ENCODE measurements around the gene TTN. TPM values are rescaled to one million over a fixed set of nuclear protein-coding genes. Genes with fewer than 3 reads are reported as not detected.

TTN gene
- total RNA-seq, 1 experiment from 2014 or later: 0.05 TPM

- intact Hi-C loops (cut with micrococcal nuclease): no loop called here
- Histone ChIP-seq H3K9me2 (ENCODE audit: insufficient read depth) (no peaks in the 10 kb centered on the region), H3K4me3 (replicated peaks in 1 of 2; ENCODE audit: low read depth in 1 of 2, low read length in 2 of 2) (no peak overlapping the region), H3K27ac (ENCODE audit: low read depth, low read length) (no peak overlapping the region), H3K79me2 (ENCODE audit: insufficient read depth, low read length) (no peaks in the 10 kb centered on the region), H3K27me3 (ENCODE audit: insufficient read depth, low read length) (peaks cover 58% of the 10 kb centered on the region), H2AFZ (ENCODE audit: low read depth, low read length, poor library complexity, severe bottlenecking) (no peak overlapping the region), H3K4me1 (ENCODE audit: control insufficient read depth in 1 of 2, insufficient read depth in 2 of 2, low read length in 2 of 2) (no peaks in the 10 kb centered on the region), H3K4me2 (ENCODE audit: low read length) (no peak overlapping the region), H3K9me3 (ENCODE audit: control insufficient read depth in 1 of 2, insufficient read depth in 1 of 2, low read depth in 1 of 2, low read length in 2 of 2) (no peaks in the 10 kb centered on the region), H3K9ac (ENCODE audit: low read length) (no peak overlapping the region), H4K20me1 (ENCODE audit: insufficient read depth) (no peaks in the 10 kb centered on the region), H3K36me3 (ENCODE audit: control insufficient read depth in 1 of 2, insufficient read depth in 2 of 2, low read length in 2 of 2) (no peaks in the 10 kb centered on the region)
- no peak for TF ChIP-seq TCF7L2 (IDR thresholded peaks at IDR 0.05; ENCODE audit: borderline replicate concordance, extremely low read depth, insufficient read depth, insufficient read length)
- no peak for TF ChIP-seq MAX (IDR thresholded peaks at IDR 0.05)
- ChIA-PET POLR2A (no interaction called here), CTCF (interaction anchor here (1.0 kb wide), 1 partner anchor 10 kb away, joined by 3 read pairs; no protein-coding TSS in a partner anchor), RAD21 (ENCODE audit: low non-redundant PET in 1 of 2, low total read pairs in 2 of 2, uncharacterized antibody in 2 of 2, unreplicated experiment in 2 of 2) (no interaction called here)
- ATAC-seq: no peak
- no peak for DNase-seq (ENCODE audit: low read depth, low spot score)
- BruUV-seq (replicated peaks): no TSS peak
Measured at GRCh38 chr2:178702361-178702760, 104.9 kb downstream of the TTN start.

GRCh38 chr2:178700922-178701342 is 106.3 kb downstream of the TTN start:
- H3K27me3 ChIP-seq (ENCODE audit: insufficient read depth, low read length): peaks cover 49% of the 10 kb centered on the region
- no peaks in the 10 kb centered on the region for H3K9me3 ChIP-seq (ENCODE audit: control insufficient read depth in 1 of 2, insufficient read depth in 1 of 2, low read depth in 1 of 2, low read length in 2 of 2)
- CTCF ChIA-PET: interaction anchor here (0.6 to 2.0 kb wide), 18 partner anchors 9 to 589 kb away, joined by 3 to 28 read pairs (median 4); partner anchors contain the start of genes PJVK, PRKRA and RBM45
- H3K4me1 ChIP-seq (ENCODE audit: control insufficient read depth in 1 of 2, insufficient read depth in 2 of 2, low read length in 2 of 2): no peaks in the 10 kb centered on the region
- BruUV-seq (replicated peaks): no TSS peak
- H2AFZ ChIP-seq (ENCODE audit: low read depth, low read length, poor library complexity, severe bottlenecking): peak overlapping the region; percentile 49
- H4K20me1 ChIP-seq (ENCODE audit: insufficient read depth): no peaks in the 10 kb centered on the region
- no peaks in the 10 kb centered on the region for H3K36me3 ChIP-seq (ENCODE audit: control insufficient read depth in 1 of 2, insufficient read depth in 2 of 2, low read length in 2 of 2)
- no peaks in the 10 kb centered on the region for H3K9me2 ChIP-seq (ENCODE audit: insufficient read depth)
- POLR2A ChIA-PET: no interaction called here
- peak overlapping the region; percentile 35 for H3K4me2 ChIP-seq (ENCODE audit: low read length)
- H3K4me3 ChIP-seq (replicated peaks in 1 of 2; ENCODE audit: low read depth in 1 of 2, low read length in 2 of 2): no peak overlapping the region
- H3K9ac ChIP-seq (ENCODE audit: low read length): no peak overlapping the region
- no peaks in the 10 kb centered on the region for H3K79me2 ChIP-seq (ENCODE audit: insufficient read depth, low read length)
- TF ChIP-seq POLR2A (IDR thresholded peaks at IDR 0.05; ENCODE audit: borderline replicate concordance, extremely low read depth, insufficient read depth, insufficient read length) (no peak), RAD21 (IDR thresholded peaks at IDR 0.05; ENCODE audit: low read depth) (peak; percentile 48), CEBPB (IDR thresholded peaks at IDR 0.05; ENCODE audit: low read depth) (peak; percentile 85), ELF1 (IDR thresholded peaks at IDR 0.05; ENCODE audit: borderline replicate concordance, low read depth) (no peak), CTCF (IDR thresholded peaks at IDR 0.05 in 2 of 3, conservative IDR thresholded peaks at IDR 0.05 in 1 of 3; ENCODE audit: borderline replicate concordance in 1 of 3, insufficient read depth in 1 of 3, low read depth in 2 of 3, low read length in 2 of 3) (peak; percentile 34 to 86 (median 80); a peak in 5 of 6 replicates), YY1 (IDR thresholded peaks at IDR 0.05; ENCODE audit: extremely low read depth, insufficient replicate concordance, low read depth, low read length) (no peak)
- peak; percentile 15 for DNase-seq (ENCODE audit: low read depth, low spot score)
- intact Hi-C loops (cut with micrococcal nuclease): no loop called here
- RAD21 ChIA-PET (ENCODE audit: low non-redundant PET in 1 of 2, low total read pairs in 2 of 2, uncharacterized antibody in 2 of 2, unreplicated experiment in 2 of 2): no interaction called here
- ATAC-seq: 0 out of 2 replicates have a peak, but pooled peaks have one; percentile 44
- H3K27ac ChIP-seq (ENCODE audit: low read depth, low read length): no peak overlapping the region

All from HCT116 (cell line).